ENCODE results near the gene C10orf62. TPM values are rescaled to one million over a fixed set of nuclear protein-coding genes. Genes with fewer than 3 reads are reported as not detected.

The C10orf62 gene
- total and polyA plus RNA-seq, 2 of the 13 experiments (the other 11 are each of a cell fraction or from before 2014, with no cell fraction given) = 0.61 to 1.6 TPM

DNA sequence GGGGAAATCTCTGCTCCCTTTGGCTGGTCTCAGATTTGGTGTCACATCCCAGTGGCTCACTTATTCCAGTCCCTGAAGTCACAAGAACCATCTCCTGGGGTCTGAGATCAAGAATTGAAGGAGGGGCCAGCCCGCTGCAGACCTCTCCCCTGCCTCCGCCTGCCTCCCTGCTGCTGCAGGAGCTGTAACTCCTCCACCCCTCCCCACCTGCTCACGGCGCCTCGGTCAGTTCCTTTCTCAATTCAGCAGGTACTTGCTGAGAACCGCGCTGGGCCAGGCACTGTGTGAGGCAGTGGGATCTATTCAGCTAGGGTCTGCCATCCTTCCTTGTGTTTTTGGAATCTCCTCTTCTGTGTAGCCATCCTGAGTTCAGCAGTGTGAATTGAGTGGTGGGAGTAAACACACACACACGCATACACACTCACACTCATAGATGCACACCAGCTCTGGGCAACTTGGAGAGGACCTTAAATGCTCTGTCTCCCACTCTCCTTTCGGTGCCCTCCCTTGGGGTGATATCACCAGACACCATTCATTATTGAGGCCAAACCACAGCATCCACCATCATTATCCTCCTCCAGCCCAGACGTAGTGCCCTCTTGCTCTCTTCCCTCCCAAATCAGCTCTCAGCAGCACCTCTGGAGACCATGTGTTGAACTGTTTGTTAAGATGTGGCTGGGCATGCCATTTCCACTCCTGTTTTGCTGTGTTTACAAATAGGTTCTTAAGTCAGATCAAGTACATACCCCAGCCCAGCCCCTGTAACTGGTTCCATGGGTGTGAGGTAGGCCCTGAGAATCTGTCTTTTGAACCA is 39.0 kb upstream of the C10orf62 start:
- Histone ChIP-seq H4K20me1 (ENCODE audit: insufficient read depth, low read length) (no peaks in the 10 kb centered on the region), H2AFZ (ENCODE audit: low read length) (no peak overlapping the region), H3K4me3 (replicated peaks in 1 of 3; ENCODE audit: insufficient read depth in 1 of 3, low read depth in 2 of 3, low read length in 3 of 3) (no peak overlapping the region), H3K9me3 (ENCODE audit: low read length) (no peaks in the 10 kb centered on the region), H3K9ac (ENCODE audit: insufficient read depth, low read depth, low read length) (peak overlapping the region; percentile 55; the same call in 1 of the 2 replicates), H3K27ac (ENCODE audit: extremely low read length, insufficient read depth, low read length) (peak overlapping the region; percentile 50), H3K4me2 (ENCODE audit: low read depth, low read length) (no peak overlapping the region), H3K79me2 (ENCODE audit: insufficient read depth, low read length) (no peaks in the 10 kb centered on the region), H3K4me1 (ENCODE audit: insufficient read depth, low read length) (peaks cover 37% of the 10 kb centered on the region), H3K36me3 (replicated peaks in 1 of 2; ENCODE audit: control insufficient read depth in 1 of 2, insufficient read depth in 2 of 2, low read length in 2 of 2) (no peaks in the 10 kb centered on the region), H3K27me3 (ENCODE audit: control insufficient read depth in 1 of 2, insufficient read depth in 2 of 2, low read length in 2 of 2) (no peaks in the 10 kb centered on the region)
- in situ Hi-C loops (cut with HindIII; ENCODE audit: extremely low pct_ligation_motif_present, low pct_unique_long_range_greater_than_20kb) (loop anchor here (5.0 kb wide), 1 partner anchor 88 kb away; no protein-coding TSS in a partner anchor), intact Hi-C loops (cut with micrococcal nuclease; ENCODE audit: unreplicated experiment) (no loop called here)
- TF ChIP-seq ZBTB4 (CRISPR knock-in tag; IDR thresholded peaks at IDR 0.05; ENCODE audit: borderline replicate concordance) (0 out of 2 replicates have a peak, but pooled peaks have one; percentile 4), ZNF780A (CRISPR knock-in tag; IDR thresholded peaks at IDR 0.05) (no peak), ATRX (CRISPR knock-in tag; IDR thresholded peaks at IDR 0.05; ENCODE audit: borderline replicate concordance) (no peak), SMAD3 (CRISPR knock-in tag; IDR thresholded peaks at IDR 0.05) (no peak), MLLT10 (CRISPR knock-in tag; IDR thresholded peaks at IDR 0.05) (no peak)
- TF ChIP-seq, protein P1, sequence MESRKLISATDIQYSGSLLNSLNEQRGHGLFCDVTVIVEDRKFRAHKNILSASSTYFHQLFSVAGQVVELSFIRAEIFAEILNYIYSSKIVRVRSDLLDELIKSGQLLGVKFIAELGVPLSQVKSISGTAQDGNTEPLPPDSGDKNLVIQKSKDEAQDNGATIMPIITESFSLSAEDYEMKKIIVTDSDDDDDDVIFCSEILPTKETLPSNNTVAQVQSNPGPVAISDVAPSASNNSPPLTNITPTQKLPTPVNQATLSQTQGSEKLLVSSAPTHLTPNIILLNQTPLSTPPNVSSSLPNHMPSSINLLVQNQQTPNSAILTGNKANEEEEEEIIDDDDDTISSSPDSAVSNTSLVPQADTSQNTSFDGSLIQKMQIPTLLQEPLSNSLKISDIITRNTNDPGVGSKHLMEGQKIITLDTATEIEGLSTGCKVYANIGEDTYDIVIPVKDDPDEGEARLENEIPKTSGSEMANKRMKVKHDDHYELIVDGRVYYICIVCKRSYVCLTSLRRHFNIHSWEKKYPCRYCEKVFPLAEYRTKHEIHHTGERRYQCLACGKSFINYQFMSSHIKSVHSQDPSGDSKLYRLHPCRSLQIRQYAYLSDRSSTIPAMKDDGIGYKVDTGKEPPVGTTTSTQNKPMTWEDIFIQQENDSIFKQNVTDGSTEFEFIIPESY (CRISPR knock-in tag; IDR thresholded peaks at IDR 0.05) = peak; percentile 33; the same call in 1 of the 2 replicates
- ChIA-PET POLR2A (interaction anchor here (1.3 kb wide), 1 partner anchor 53 kb away, joined by 3 read pairs; no protein-coding TSS in a partner anchor), CTCF (ENCODE audit: low intra/inter-chr PET ratio, low total read pairs) (no interaction called here)
- FAIRE-seq = no peak
- no peak for ATAC-seq
- WGBS (ENCODE audit: low lambda C conversion rate) = 94% methylated on average over 10 of the region's 10 CpGs
- BruUV-seq (replicated peaks) = TSS peak; percentile 87
- no peak for DNase-seq (ENCODE audit: low spot score)
